GM21576 (cell line): ENCODE data around the gene MRPS9.

Experiments used
- ATAC-seq: cut with Tn5 transposase; IDR thresholded peaks from one replicate; pipeline ENCODE4 v1.9.1; 2021; ENCODE audit warnings: mild to moderate bottlenecking, moderate library complexity; ENCODE audit not compliant: unreplicated experiment

Gene MRPS9

GRCh38 chr2:105117565-105117964, 79.7 kb downstream of the MRPS9 start:
- no peak for ATAC-seq

GRCh38 chr2:105118960-105119359, 81.1 kb downstream of the MRPS9 start:
- no peak for ATAC-seq

- no peak for ATAC-seq
Observed at GRCh38 chr2:105121434-105121833, 83.6 kb downstream of the MRPS9 start.

GRCh38 chr2:105125428-105125827, 87.6 kb downstream of the MRPS9 start:
- ATAC-seq: no peak

GRCh38 chr2:105125920-105126319, 88.1 kb downstream of the MRPS9 start:
- no peak for ATAC-seq

- ATAC-seq: no peak
Observed at GRCh38 chr2:105126336-105126735, 88.5 kb downstream of the MRPS9 start.

- ATAC-seq: no peak
Observed at GRCh38 chr2:105127289-105127915, 89.5 kb downstream of the MRPS9 start.

- ATAC-seq: peak; percentile 95
Observed at GRCh38 chr2:105129722-105130232, 91.9 kb downstream of the MRPS9 start.

GRCh38 chr2:105130546-105130945, 92.7 kb downstream of the MRPS9 start:
- ATAC-seq: no peak

GRCh38 chr2:105134081-105134480, 96.2 kb downstream of the MRPS9 start:
- no peak for ATAC-seq

- ATAC-seq: no peak
Observed at GRCh38 chr2:105135436-105135835, 97.6 kb downstream of the MRPS9 start.

GRCh38 chr2:105136394-105136793, 98.5 kb downstream of the MRPS9 start:
- ATAC-seq: no peak

- ATAC-seq: no peak
Observed at GRCh38 chr2:105138643-105139042, 100.8 kb downstream of the MRPS9 start.

- no peak for ATAC-seq
Observed at GRCh38 chr2:105139556-105140239, 101.8 kb downstream of the MRPS9 start.

GRCh38 chr2:105140240-105140568, 102.3 kb downstream of the MRPS9 start:
- ATAC-seq: no peak

- ATAC-seq: no peak
Observed at GRCh38 chr2:105141099-105141614, 103.3 kb downstream of the MRPS9 start.

- ATAC-seq: no peak
Observed at GRCh38 chr2:105142239-105142638, 104.4 kb downstream of the MRPS9 start.

- ATAC-seq: no peak
Observed at GRCh38 chr2:105143094-105143466, 105.2 kb downstream of the MRPS9 start.

GRCh38 chr2:105143467-105144151, 105.7 kb downstream of the MRPS9 start:
- no peak for ATAC-seq

- no peak for ATAC-seq
Observed at GRCh38 chr2:105144152-105144940, 106.5 kb downstream of the MRPS9 start.

- no peak for ATAC-seq
Observed at GRCh38 chr2:105144941-105145300, 107.1 kb downstream of the MRPS9 start.
